Muscle layer of colon (tissue), 2 donors: ENCODE measurements around the gene ADARB2.

Source experiments
- H3K27ac ChIP-seq: one replicate; pipeline ENCODE4 v1.7.0; 2013; ENCODE audit warnings: low read depth, mild to moderate bottlenecking, low read length, moderate library complexity
- H3K27me3 ChIP-seq, 2 donors: one replicate each; pipeline ENCODE4 v1.7.0; 2013; ENCODE audit warnings: low read length in 2 of 2, mild to moderate bottlenecking in 2 of 2; ENCODE audit not compliant: insufficient read depth in 2 of 2, control insufficient read depth in 1 of 2
- H3K36me3 ChIP-seq: one replicate; pipeline ENCODE4 v1.7.0; 2013; ENCODE audit warnings: mild to moderate bottlenecking, low read length; ENCODE audit not compliant: insufficient read depth
- H3K4me1 ChIP-seq: one replicate; pipeline ENCODE4 v1.7.0; 2013; ENCODE audit warnings: mild to moderate bottlenecking, low read length; ENCODE audit not compliant: insufficient read depth
- H3K4me3 ChIP-seq, 2 donors: one replicate each; pipeline ENCODE4 v1.7.0; 2013; ENCODE audit warnings: low read length in 2 of 2, low read depth in 1 of 2, mild to moderate bottlenecking in 1 of 2, moderate library complexity in 1 of 2
- H3K9ac ChIP-seq: one replicate; pipeline ENCODE4 v1.7.0; 2013; ENCODE audit warnings: low read length
- H3K9me3 ChIP-seq: one replicate; pipeline ENCODE4 v1.7.0; 2013; ENCODE audit warnings: mild to moderate bottlenecking, low read length
- donor health status: abdominal sarcoma.
- donor health status: Adenocarcinoma of cecum.

Gene ADARB2

GRCh38 chr10:1669433-1669832 is 67.9 kb downstream of the ADARB2 start:
- H3K9me3 ChIP-seq, result no peaks in the 10 kb centered on the region
- H3K9ac ChIP-seq, result no peak overlapping the region
- H3K4me3 ChIP-seq, result no peak overlapping the region
- H3K27me3 ChIP-seq, result no peaks in the 10 kb centered on the region
- H3K27ac ChIP-seq, result no peak overlapping the region
- no peaks in the 10 kb centered on the region for H3K36me3 ChIP-seq
- no peaks in the 10 kb centered on the region for H3K4me1 ChIP-seq

- Histone ChIP-seq H3K4me3 (no peak overlapping the region), H3K27me3 (no peaks in the 10 kb centered on the region), H3K9ac (no peak overlapping the region), H3K9me3 (no peaks in the 10 kb centered on the region), H3K27ac (no peak overlapping the region), H3K4me1 (no peaks in the 10 kb centered on the region), H3K36me3 (no peaks in the 10 kb centered on the region)
These were observed 68.9 kb downstream of the ADARB2 start for GRCh38 chr10:1668399-1668798.

- no peaks in the 10 kb centered on the region for H3K36me3 ChIP-seq
- H3K4me3 ChIP-seq, result no peak overlapping the region
- no peaks in the 10 kb centered on the region for H3K27me3 ChIP-seq
- no peaks in the 10 kb centered on the region for H3K9me3 ChIP-seq
- H3K9ac ChIP-seq, result no peak overlapping the region
- no peak overlapping the region for H3K27ac ChIP-seq
- H3K4me1 ChIP-seq, result no peaks in the 10 kb centered on the region
These were observed 69.9 kb downstream of the ADARB2 start for GRCh38 chr10:1667392-1667791.

GRCh38 chr10:1666147-1666546 is 71.2 kb downstream of the ADARB2 start:
- Histone ChIP-seq H3K27me3 (no peaks in the 10 kb centered on the region), H3K36me3 (no peaks in the 10 kb centered on the region), H3K9me3 (no peaks in the 10 kb centered on the region), H3K4me3 (no peak overlapping the region), H3K9ac (no peak overlapping the region), H3K4me1 (no peaks in the 10 kb centered on the region), H3K27ac (no peak overlapping the region)

GRCh38 chr10:1665681-1666080 is 71.6 kb downstream of the ADARB2 start:
- no peak overlapping the region for H3K4me3 ChIP-seq
- H3K9me3 ChIP-seq, result no peaks in the 10 kb centered on the region
- no peaks in the 10 kb centered on the region for H3K27me3 ChIP-seq
- no peaks in the 10 kb centered on the region for H3K4me1 ChIP-seq
- no peaks in the 10 kb centered on the region for H3K36me3 ChIP-seq
- no peak overlapping the region for H3K9ac ChIP-seq
- H3K27ac ChIP-seq, result no peak overlapping the region

GRCh38 chr10:1665021-1665661 is 72.2 kb downstream of the ADARB2 start:
- H3K27me3 ChIP-seq, result no peaks in the 10 kb centered on the region
- H3K4me3 ChIP-seq, result no peak overlapping the region
- H3K9me3 ChIP-seq, result no peaks in the 10 kb centered on the region
- no peak overlapping the region for H3K27ac ChIP-seq
- no peaks in the 10 kb centered on the region for H3K4me1 ChIP-seq
- H3K9ac ChIP-seq, result no peak overlapping the region
- H3K36me3 ChIP-seq, result no peaks in the 10 kb centered on the region

GRCh38 chr10:1664333-1664964 is 72.9 kb downstream of the ADARB2 start:
- Histone ChIP-seq H3K9me3 (no peaks in the 10 kb centered on the region), H3K9ac (no peak overlapping the region), H3K4me3 (no peak overlapping the region), H3K36me3 (no peaks in the 10 kb centered on the region), H3K4me1 (no peaks in the 10 kb centered on the region), H3K27ac (no peak overlapping the region), H3K27me3 (no peaks in the 10 kb centered on the region)

- H3K27ac ChIP-seq, result no peak overlapping the region
- no peaks in the 10 kb centered on the region for H3K4me1 ChIP-seq
These were observed 74.1 kb downstream of the ADARB2 start for GRCh38 chr10:1663226-1663625.

GRCh38 chr10:1662438-1663025 is 74.8 kb downstream of the ADARB2 start:
- Histone ChIP-seq H3K27ac (no peak overlapping the region), H3K4me3 (no peak overlapping the region), H3K9ac (no peak overlapping the region), H3K9me3 (no peaks in the 10 kb centered on the region), H3K4me1 (no peaks in the 10 kb centered on the region), H3K27me3 (no peaks in the 10 kb centered on the region), H3K36me3 (no peaks in the 10 kb centered on the region)

More at GRCh38 chr10:1663226-1663625, 74.1 kb downstream of the ADARB2 start:
- Histone ChIP-seq H3K9me3 (no peaks in the 10 kb centered on the region), H3K36me3 (no peaks in the 10 kb centered on the region), H3K9ac (no peak overlapping the region), H3K27me3 (no peaks in the 10 kb centered on the region), H3K4me3 (no peak overlapping the region)

GRCh38 chr10:1661859-1662437 is 75.4 kb downstream of the ADARB2 start:
- no peaks in the 10 kb centered on the region for H3K27me3 ChIP-seq
- no peaks in the 10 kb centered on the region for H3K4me1 ChIP-seq
- H3K36me3 ChIP-seq, result no peaks in the 10 kb centered on the region
- H3K9me3 ChIP-seq, result no peaks in the 10 kb centered on the region
- no peak overlapping the region for H3K4me3 ChIP-seq
- H3K27ac ChIP-seq, result no peak overlapping the region
- no peak overlapping the region for H3K9ac ChIP-seq

GRCh38 chr10:1661416-1661815 is 75.9 kb downstream of the ADARB2 start:
- Histone ChIP-seq H3K4me1 (no peaks in the 10 kb centered on the region), H3K9me3 (no peaks in the 10 kb centered on the region), H3K4me3 (no peak overlapping the region), H3K27ac (no peak overlapping the region), H3K27me3 (no peaks in the 10 kb centered on the region), H3K9ac (no peak overlapping the region), H3K36me3 (no peaks in the 10 kb centered on the region)
